Measurements from ENCODE around the gene BEND7.

The BEND7 gene, protein sequence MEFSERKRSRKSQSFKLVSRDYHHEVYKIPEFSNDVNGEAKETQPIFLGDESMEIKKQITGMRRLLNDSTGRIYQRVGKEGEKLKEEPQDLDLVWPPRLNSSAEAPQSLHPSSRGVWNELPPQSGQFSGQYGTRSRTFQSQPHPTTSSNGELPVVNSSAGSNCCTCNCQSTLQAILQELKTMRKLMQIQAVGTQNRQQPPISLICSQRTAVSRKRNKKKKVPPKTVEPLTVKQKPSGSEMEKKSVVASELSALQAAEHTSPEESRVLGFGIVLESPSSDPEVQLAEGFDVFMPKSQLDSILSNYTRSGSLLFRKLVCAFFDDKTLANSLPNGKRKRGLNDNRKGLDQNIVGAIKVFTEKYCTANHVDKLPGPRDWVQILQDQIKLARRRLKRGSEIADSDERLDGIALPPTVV

DNA sequence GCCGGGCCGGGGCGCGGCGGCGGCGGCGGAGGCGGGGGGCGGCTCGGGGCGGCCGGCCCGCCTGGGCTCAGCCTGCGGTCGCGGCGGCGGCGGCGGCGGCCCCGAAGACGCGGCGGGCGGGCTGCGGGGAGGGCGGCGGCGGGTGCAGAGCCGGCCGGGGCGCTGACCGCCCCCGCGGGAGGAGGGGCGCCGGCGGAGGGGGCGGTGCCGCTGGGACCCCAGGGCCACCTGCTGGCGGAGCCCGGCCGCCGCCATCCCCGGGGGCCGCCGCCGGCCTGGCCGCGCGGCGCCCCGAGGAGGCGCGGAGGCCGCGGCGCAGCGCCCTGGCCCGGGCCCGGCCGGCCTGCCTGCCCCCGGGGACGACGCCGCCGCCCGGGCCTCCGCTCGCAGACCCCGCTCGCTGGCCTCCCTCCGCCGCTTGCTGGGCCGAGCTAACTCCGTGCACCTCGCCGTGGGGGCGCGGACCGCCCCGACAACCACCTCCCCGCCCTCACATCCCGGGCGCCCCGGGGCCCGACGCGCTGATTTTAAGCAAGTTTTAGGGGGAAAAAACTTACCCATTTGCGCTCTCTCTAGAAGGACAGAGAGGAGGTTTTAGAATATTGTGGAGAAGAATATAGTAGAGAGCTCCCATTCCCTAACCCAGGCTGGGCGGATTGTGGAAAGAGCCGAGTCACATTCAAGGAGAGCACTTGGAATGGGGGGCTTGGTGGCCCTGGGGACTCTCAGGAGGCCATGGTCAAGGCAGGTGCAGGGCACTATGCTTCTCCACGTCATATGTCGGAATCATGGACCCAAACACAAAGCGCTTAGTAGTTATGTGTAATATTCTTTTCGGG lies at the start of gene BEND7:
BEND7 (minus strand) TSS at position 140 of the 839 bp plus-strand sequence. CDS start 481 bp downstream, outside the sequence.
- Histone ChIP-seq H3K27me3 (ENCODE audit: insufficient read depth, low read length, poor library complexity) (peaks cover 15% of the 10 kb centered on the region), H3K79me2 (ENCODE audit: insufficient read depth, low read length) (no peaks in the 10 kb centered on the region), H3K27ac (ENCODE audit: low read length) (no peak within 1 kb of the TSS), H3K4me1 (ENCODE audit: insufficient read depth, low read length) (no peaks in the 10 kb centered on the region), H3K4me3 (ENCODE audit: low read depth in 1 of 2, low read length in 2 of 2) (no peak within 1 kb of the TSS), H3K9ac (ENCODE audit: low read depth, low read length) (no peak within 1 kb of the TSS), H3K36me3 (ENCODE audit: insufficient read depth, low read length) (no peaks in the 10 kb centered on the region), H3K4me2 (ENCODE audit: insufficient read depth, low read length) (no peak within 1 kb of the TSS), H2AFZ (ENCODE audit: low read depth, low read length) (no peak within 1 kb of the TSS), H3K9me3 (ENCODE audit: insufficient read depth, low read length, severe bottlenecking) (no peaks in the 10 kb centered on the region), H4K20me1 (ENCODE audit: insufficient read depth, low read length) (no peaks in the 10 kb centered on the region)
- DNase-seq (no peak), ATAC-seq (ENCODE audit: insufficient read depth, low read depth) (no peak)
- TF ChIP-seq, protein P1, sequence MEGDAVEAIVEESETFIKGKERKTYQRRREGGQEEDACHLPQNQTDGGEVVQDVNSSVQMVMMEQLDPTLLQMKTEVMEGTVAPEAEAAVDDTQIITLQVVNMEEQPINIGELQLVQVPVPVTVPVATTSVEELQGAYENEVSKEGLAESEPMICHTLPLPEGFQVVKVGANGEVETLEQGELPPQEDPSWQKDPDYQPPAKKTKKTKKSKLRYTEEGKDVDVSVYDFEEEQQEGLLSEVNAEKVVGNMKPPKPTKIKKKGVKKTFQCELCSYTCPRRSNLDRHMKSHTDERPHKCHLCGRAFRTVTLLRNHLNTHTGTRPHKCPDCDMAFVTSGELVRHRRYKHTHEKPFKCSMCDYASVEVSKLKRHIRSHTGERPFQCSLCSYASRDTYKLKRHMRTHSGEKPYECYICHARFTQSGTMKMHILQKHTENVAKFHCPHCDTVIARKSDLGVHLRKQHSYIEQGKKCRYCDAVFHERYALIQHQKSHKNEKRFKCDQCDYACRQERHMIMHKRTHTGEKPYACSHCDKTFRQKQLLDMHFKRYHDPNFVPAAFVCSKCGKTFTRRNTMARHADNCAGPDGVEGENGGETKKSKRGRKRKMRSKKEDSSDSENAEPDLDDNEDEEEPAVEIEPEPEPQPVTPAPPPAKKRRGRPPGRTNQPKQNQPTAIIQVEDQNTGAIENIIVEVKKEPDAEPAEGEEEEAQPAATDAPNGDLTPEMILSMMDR (IDR thresholded peaks at IDR 0.05; ENCODE audit: borderline replicate concordance, extremely low read depth, low read length, poor library complexity, severe bottlenecking) = no peak
- no peak for TF ChIP-seq EZH2 (IDR thresholded peaks at IDR 0.05; ENCODE audit: borderline replicate concordance, low read depth, low read length, severe bottlenecking)

DNA sequence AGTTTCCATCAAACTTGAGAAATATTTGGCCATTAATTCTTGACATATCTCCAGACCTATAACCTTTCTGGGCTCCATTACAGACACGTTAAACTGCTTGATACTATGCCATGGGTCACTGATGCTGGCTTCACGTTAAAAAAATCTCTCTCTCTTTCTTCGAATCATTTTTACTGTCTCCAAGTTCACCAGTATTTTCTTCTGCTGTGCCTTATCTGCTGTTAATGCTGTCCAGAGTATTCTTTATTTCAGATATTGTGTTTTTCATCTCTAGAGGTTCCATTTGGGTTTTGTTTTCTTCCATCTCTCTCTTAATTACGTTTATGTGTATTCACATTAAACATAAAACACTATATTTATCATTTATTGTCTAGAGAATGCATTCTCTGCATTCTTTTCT lies 45.1 kb upstream of the BEND7 start:
- Histone ChIP-seq H3K9me3 (ENCODE audit: insufficient read depth, low read length, severe bottlenecking) (no peaks in the 10 kb centered on the region), H3K79me2 (ENCODE audit: insufficient read depth, low read length) (no peaks in the 10 kb centered on the region), H3K27ac (ENCODE audit: low read length) (no peak overlapping the region), H3K4me3 (ENCODE audit: low read depth in 1 of 2, low read length in 2 of 2) (no peak overlapping the region), H4K20me1 (ENCODE audit: insufficient read depth, low read length) (no peaks in the 10 kb centered on the region), H3K36me3 (ENCODE audit: insufficient read depth, low read length) (no peaks in the 10 kb centered on the region), H3K9ac (ENCODE audit: low read depth, low read length) (no peak overlapping the region), H3K27me3 (ENCODE audit: insufficient read depth, low read length, poor library complexity) (peaks cover 4% of the 10 kb centered on the region), H3K4me1 (ENCODE audit: insufficient read depth, low read length) (no peaks in the 10 kb centered on the region), H3K4me2 (ENCODE audit: insufficient read depth, low read length) (no peak overlapping the region), H2AFZ (ENCODE audit: low read depth, low read length) (no peak overlapping the region)
- DNase-seq = no peak
- no peak for ATAC-seq (ENCODE audit: insufficient read depth, low read depth)
- TF ChIP-seq, protein P1 (IDR thresholded peaks at IDR 0.05; ENCODE audit: borderline replicate concordance, extremely low read depth, low read length, poor library complexity, severe bottlenecking) = no peak
- TF ChIP-seq EZH2 (IDR thresholded peaks at IDR 0.05; ENCODE audit: borderline replicate concordance, low read depth, low read length, severe bottlenecking) = no peak

DNA sequence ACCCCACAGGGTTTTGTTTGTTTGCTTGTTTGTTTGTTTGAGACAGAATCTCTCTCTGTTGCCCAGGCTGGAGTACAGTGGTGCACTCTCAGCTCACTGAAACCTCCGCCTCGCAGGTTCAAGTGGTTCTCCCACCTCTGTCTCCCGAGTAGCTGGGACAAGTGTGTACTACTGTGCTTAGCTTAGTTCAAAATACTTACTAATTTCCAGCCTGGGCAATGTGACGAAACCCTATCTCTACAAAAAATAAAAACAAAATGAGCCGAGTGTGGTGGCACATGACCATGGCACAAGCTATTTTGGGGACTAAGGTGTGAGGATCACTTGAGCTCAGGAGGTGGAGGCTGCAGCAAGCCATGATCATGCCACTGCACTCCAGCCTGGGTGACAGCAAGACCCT lies 42.7 kb upstream of the BEND7 start:
- Histone ChIP-seq H3K4me1 (ENCODE audit: insufficient read depth, low read length) (no peaks in the 10 kb centered on the region), H3K4me2 (ENCODE audit: insufficient read depth, low read length) (no peak overlapping the region), H3K27ac (ENCODE audit: low read length) (no peak overlapping the region), H3K36me3 (ENCODE audit: insufficient read depth, low read length) (no peaks in the 10 kb centered on the region), H3K79me2 (ENCODE audit: insufficient read depth, low read length) (no peaks in the 10 kb centered on the region), H3K27me3 (ENCODE audit: insufficient read depth, low read length, poor library complexity) (peaks cover 4% of the 10 kb centered on the region), H3K9me3 (ENCODE audit: insufficient read depth, low read length, severe bottlenecking) (no peaks in the 10 kb centered on the region), H3K9ac (ENCODE audit: low read depth, low read length) (no peak overlapping the region), H2AFZ (ENCODE audit: low read depth, low read length) (no peak overlapping the region), H3K4me3 (ENCODE audit: low read depth in 1 of 2, low read length in 2 of 2) (no peak overlapping the region), H4K20me1 (ENCODE audit: insufficient read depth, low read length) (no peaks in the 10 kb centered on the region)
- TF ChIP-seq, protein P1 (IDR thresholded peaks at IDR 0.05; ENCODE audit: borderline replicate concordance, extremely low read depth, low read length, poor library complexity, severe bottlenecking) = no peak
- TF ChIP-seq EZH2 (IDR thresholded peaks at IDR 0.05; ENCODE audit: borderline replicate concordance, low read depth, low read length, severe bottlenecking) = no peak
- ATAC-seq (ENCODE audit: insufficient read depth, low read depth) (no peak), DNase-seq (no peak)
